Esophagus squamous epithelium (tissue), 5 donors: Measurements from ENCODE around the gene ZFHX3. TPM values are rescaled to one million over a fixed set of nuclear protein-coding genes. Genes with fewer than 3 reads are reported as not detected.

Experiments
- DNase-seq: peaks from one replicate; lab custom pipeline; 2025; lab: John Stamatoyannopoulos, UW
- H3K27ac ChIP-seq, 4 donors: fragments of 200-600 bp; sonication (generic); one replicate each; pipeline ENCODE4 v1.5.1; 2016 to 2019; ENCODE audit warnings: mild to moderate bottlenecking in 1 of 4
- H3K27me3 ChIP-seq, 4 donors: fragments of 200-600 bp; sonication (generic); 1 replicate in 3 of 4; 2 replicates in 1 of 4; pipeline versions ENCODE4 v1.5.1 to v1.6.0; 2017 to 2021; ENCODE audit warnings: antibody characterized with exemption in 1 of 4
- H3K36me3 ChIP-seq, 3 donors: fragments of 200-600 bp; sonication (generic); one replicate each; pipeline ENCODE4 v1.5.1; 2016 to 2019
- H3K4me1 ChIP-seq, 3 donors: fragments of 200-600 bp; sonication (generic); one replicate each; pipeline ENCODE4 v1.5.1; 2017 to 2019
- H3K4me3 ChIP-seq, 4 donors: fragments of 200-600 bp; sonication (generic); 1 replicate in 3 of 4; 2 replicates in 1 of 4; pipeline ENCODE4 v1.5.1; 2016 to 2019; ENCODE audit warnings: mild to moderate bottlenecking in 2 of 4, moderate library complexity in 1 of 4
- H3K9me3 ChIP-seq, 3 donors: fragments of 200-600 bp; sonication (generic); one replicate each; pipeline ENCODE4 v1.5.1; 2016 to 2019
- POLR2A ChIP-seq, 4 donors: fragments of 450-650 bp; IDR thresholded peaks; one replicate each; pipeline ENCODE4 v1.6.1; 2017; ENCODE audit warnings: antibody characterized with exemption in 4 of 4, mild to moderate bottlenecking in 4 of 4, moderate library complexity in 3 of 4
- WGBS, 2 donors: methylation state at CpG; one replicate each; pipeline ENCODE4 v1.1.5; 2018; 5-methylcytosine and 5-hydroxymethylcytosine counted together
- intact Hi-C: fragments of 100-400 bp; cut with DNase I; formaldehyde crosslinking; loops from one replicate; pipeline ENCODE4 v1.15.0; 2022
- total RNA-seq, 4 donors: library from RNA; depleted of rRNA; stranded (reverse); fragments of >200 nt; gene quantifications; one replicate each; pipeline ENCODE4 v1.1.0, GENCODE V29; 2016
- TF ChIP-seq, protein P1 (sequence below), 6 experiments: fragments of 450-650 bp in 4 of 6; fragments of 200-600 bp in 2 of 6; sonication (generic) in 2 of 6; IDR thresholded peaks; one replicate each; pipeline ENCODE4 v1.5.1; 2016 to 2019; ENCODE audit warnings: antibody characterized with exemption in 6 of 6, mild to moderate bottlenecking in 4 of 6, moderate library complexity in 4 of 6
- donor health status: DM: yes; HTN: yes; CAD: no.

Gene ZFHX3
- total RNA-seq, 4 donors from 2014 or later, result 3.5 to 12.8 (median 4.5) TPM

DNA sequence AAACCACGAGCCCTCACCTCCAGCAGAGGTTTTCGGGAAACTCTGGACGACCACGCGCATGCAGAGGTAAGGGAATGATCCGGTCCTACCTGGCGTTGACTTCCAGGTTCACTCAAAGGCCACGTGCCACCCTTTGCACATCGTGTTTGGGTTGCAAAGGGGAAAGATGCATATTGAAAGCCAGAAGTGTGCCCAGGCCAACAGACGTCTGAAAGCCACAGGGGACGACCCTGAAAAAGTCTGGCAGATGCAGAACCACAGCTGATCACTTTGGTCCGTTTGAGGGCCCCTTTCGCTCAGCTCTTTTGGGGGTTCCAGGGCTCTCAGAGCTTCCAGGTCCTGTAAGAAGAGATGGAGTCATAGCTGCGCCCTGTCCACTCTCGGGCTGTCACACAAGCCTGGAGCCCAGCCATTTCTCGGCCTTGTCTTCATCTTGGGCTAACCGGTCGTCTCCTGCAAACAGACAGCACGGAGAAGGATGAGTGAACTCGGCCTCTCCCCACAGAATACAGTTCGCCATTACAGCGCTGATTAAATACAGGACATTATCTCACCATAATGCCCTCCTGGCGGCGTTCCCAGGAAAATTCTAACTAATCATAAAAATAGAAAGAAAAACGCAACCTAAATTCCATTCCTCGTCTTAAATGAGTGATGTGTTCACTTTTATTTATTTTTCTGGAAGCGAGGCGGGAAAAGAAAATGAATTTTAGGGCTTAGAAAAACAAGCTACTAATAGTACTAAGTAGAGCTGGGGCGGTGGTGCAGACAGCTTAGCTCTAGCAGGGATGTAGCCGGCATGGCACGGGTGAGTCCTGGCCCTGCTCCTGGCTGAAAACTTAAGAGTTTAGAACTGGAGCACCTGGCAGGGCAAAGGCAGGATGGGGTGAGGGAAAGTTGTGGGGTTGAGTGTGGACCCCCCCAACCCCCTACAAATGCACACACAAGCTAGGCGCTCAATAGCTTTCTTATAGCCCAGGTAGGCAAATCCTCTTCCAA lies 45.5 kb upstream of the ZFHX3 start:
- Histone ChIP-seq H3K4me3 (no peak overlapping the region), H3K9me3 (no peaks in the 10 kb centered on the region), H3K4me1 (peaks cover 0 to 3% (median 0%) of the 10 kb centered on the region in 3 donors), H3K36me3 (no peaks in the 10 kb centered on the region), H3K27me3 (no peaks in the 10 kb centered on the region), H3K27ac (peak overlapping the region in 2 of 4 donors; percentile 11 to 14)
- intact Hi-C loops, result no loop called here
- 67 to 69% methylated on average over 27 to 29 of the region's 32 CpGs for WGBS, 2 donors
- no peak for DNase-seq
- no peak for TF ChIP-seq POLR2A (IDR thresholded peaks at IDR 0.05)
- TF ChIP-seq, protein P1, sequence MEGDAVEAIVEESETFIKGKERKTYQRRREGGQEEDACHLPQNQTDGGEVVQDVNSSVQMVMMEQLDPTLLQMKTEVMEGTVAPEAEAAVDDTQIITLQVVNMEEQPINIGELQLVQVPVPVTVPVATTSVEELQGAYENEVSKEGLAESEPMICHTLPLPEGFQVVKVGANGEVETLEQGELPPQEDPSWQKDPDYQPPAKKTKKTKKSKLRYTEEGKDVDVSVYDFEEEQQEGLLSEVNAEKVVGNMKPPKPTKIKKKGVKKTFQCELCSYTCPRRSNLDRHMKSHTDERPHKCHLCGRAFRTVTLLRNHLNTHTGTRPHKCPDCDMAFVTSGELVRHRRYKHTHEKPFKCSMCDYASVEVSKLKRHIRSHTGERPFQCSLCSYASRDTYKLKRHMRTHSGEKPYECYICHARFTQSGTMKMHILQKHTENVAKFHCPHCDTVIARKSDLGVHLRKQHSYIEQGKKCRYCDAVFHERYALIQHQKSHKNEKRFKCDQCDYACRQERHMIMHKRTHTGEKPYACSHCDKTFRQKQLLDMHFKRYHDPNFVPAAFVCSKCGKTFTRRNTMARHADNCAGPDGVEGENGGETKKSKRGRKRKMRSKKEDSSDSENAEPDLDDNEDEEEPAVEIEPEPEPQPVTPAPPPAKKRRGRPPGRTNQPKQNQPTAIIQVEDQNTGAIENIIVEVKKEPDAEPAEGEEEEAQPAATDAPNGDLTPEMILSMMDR (IDR thresholded peaks at IDR 0.05), result no peak

GRCh38 chr16:73092236-73092781 lies 44.4 kb upstream of the ZFHX3 start:
- Histone ChIP-seq H3K27ac (peak overlapping the region in 2 of 4 donors; percentile 6 to 42), H3K4me3 (no peak overlapping the region), H3K27me3 (no peaks in the 10 kb centered on the region), H3K9me3 (no peaks in the 10 kb centered on the region), H3K4me1 (peaks cover 0 to 9% (median 0%) of the 10 kb centered on the region in 3 donors), H3K36me3 (no peaks in the 10 kb centered on the region)
- 70 to 88% methylated on average over 12 to 16 of the region's 16 CpGs for WGBS, 2 donors
- DNase-seq, result no peak
- no peak for TF ChIP-seq POLR2A (IDR thresholded peaks at IDR 0.05)
- TF ChIP-seq, protein P1 (IDR thresholded peaks at IDR 0.05), result no peak
- intact Hi-C loops, result no loop called here

DNA sequence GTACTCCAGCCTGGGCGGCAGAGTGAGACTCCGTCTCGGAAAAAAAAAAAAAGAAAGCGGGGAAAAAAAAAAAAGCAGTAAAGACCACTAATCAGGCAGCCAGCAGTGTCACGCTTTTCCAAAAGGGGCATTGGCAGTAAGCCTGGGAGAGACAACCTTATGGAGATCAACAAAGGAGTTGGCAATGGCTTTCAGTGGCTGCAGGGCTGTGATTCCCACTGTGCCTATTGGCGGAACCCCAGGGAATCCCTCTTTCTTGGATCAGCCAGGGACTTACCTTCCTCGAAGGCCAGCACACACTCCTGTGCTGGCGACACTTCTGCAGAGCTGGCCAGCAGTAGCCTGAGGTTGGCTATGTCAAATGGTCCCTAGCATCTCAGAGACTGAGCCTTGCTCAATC lies 43.2 kb upstream of the ZFHX3 start:
- WGBS, 2 donors, result 79 to 93% methylated on average over 7 to 8 of the region's 8 CpGs
- no peaks in the 10 kb centered on the region for H3K9me3 ChIP-seq
- no peak overlapping the region for H3K4me3 ChIP-seq
- no peaks in the 10 kb centered on the region for H3K36me3 ChIP-seq
- H3K4me1 ChIP-seq, result peaks cover 0 to 9% (median 0%) of the 10 kb centered on the region in 3 donors
- no peak for TF ChIP-seq POLR2A (IDR thresholded peaks at IDR 0.05)
- TF ChIP-seq, protein P1 (IDR thresholded peaks at IDR 0.05), result no peak
- DNase-seq, result no peak
- H3K27me3 ChIP-seq, result no peaks in the 10 kb centered on the region
- intact Hi-C loops, result no loop called here
- H3K27ac ChIP-seq, result no peak overlapping the region

- Histone ChIP-seq H3K27ac (no peak overlapping the region), H3K9me3 (no peaks in the 10 kb centered on the region), H3K27me3 (no peaks in the 10 kb centered on the region), H3K4me3 (no peak overlapping the region), H3K4me1 (peaks cover 0 to 9% (median 0%) of the 10 kb centered on the region in 3 donors), H3K36me3 (no peaks in the 10 kb centered on the region)
- intact Hi-C loops, result no loop called here
- 91 to 92% methylated on average over 2 to 3 of the region's 3 CpGs for WGBS, 2 donors
- no peak for DNase-seq
- TF ChIP-seq, protein P1 (IDR thresholded peaks at IDR 0.05), result no peak
- no peak for TF ChIP-seq POLR2A (IDR thresholded peaks at IDR 0.05)
These were observed 41.5 kb upstream of the ZFHX3 start for GRCh38 chr16:73089420-73089819.

DNA sequence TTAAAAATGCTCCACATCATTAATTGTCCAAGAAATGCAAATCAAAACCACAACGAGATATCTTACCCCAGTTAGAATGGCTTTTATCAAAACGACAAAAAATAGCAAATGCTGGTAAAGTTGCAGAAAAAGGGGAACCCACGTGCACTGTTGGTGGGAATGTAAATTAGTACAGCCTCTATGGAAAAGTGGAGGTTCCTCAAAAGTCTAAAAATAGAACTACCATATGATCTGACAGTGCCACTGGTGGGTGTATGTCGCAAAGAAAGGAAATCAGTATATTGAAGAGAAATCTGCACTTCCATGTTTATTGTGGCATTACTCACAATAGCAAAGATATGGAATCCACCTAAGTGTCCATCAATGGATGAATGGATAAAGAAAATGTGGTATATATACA lies 38.2 kb upstream of the ZFHX3 start:
- H3K27me3 ChIP-seq, result no peaks in the 10 kb centered on the region
- H3K9me3 ChIP-seq, result no peaks in the 10 kb centered on the region
- 60 to 64% methylated on average over 4 of the region's 4 CpGs for WGBS, 2 donors
- no peak overlapping the region for H3K27ac ChIP-seq
- no peak for DNase-seq
- intact Hi-C loops, result no loop called here
- no peaks in the 10 kb centered on the region for H3K36me3 ChIP-seq
- peaks cover 0 to 14% (median 0%) of the 10 kb centered on the region in 3 donors for H3K4me1 ChIP-seq
- no peak overlapping the region for H3K4me3 ChIP-seq
- no peak for TF ChIP-seq POLR2A (IDR thresholded peaks at IDR 0.05)
- TF ChIP-seq, protein P1 (IDR thresholded peaks at IDR 0.05), result no peak
